GM23338 (cell line): Measurements from ENCODE around the gene TNS3. TPM values are rescaled to one million over a fixed set of nuclear protein-coding genes. Genes with fewer than 3 reads are reported as not detected.

Experiments used
- ATAC-seq: fragments of 200-7000 bp; cut with Tn5 transposase; 3 replicates; pipeline ENCODE4 v1.9.1; 2020
- DNase-seq: peaks from one replicate; pipeline ENCODE4 v3.0.0-alpha.2; 2015; ENCODE audit warnings: low spot score
- H2AFZ ChIP-seq: fragments of 200-600 bp; sonication (generic); 2 replicates; pipeline ENCODE4 v1.8.0; 2016; ENCODE audit warnings: antibody characterized with exemption, mild to moderate bottlenecking, moderate library complexity
- H3F3A ChIP-seq: fragments of 200-600 bp; sonication (generic); replicated peaks from 2 replicates; pipeline ENCODE4 v1.8.0; 2017; ENCODE audit warnings: antibody characterized with exemption, mixed run types, low read depth
- H3K27ac ChIP-seq: fragments of 200-600 bp; sonication (generic); 2 replicates; pipeline ENCODE4 v1.6.1; 2016; ENCODE audit warnings: low read depth
- H3K27me3 ChIP-seq: fragments of 200-600 bp; sonication (generic); 2 replicates; pipeline ENCODE4 v1.8.0; 2016; ENCODE audit warnings: mild to moderate bottlenecking, mixed run types, moderate library complexity; ENCODE audit not compliant: insufficient read depth
- H3K36me3 ChIP-seq: fragments of 200-600 bp; sonication (generic); 2 replicates; pipeline ENCODE4 v1.8.0; 2016; ENCODE audit warnings: mild to moderate bottlenecking; ENCODE audit not compliant: insufficient read depth
- H3K4me1 ChIP-seq: fragments of 200-600 bp; sonication (generic); 2 replicates; pipeline ENCODE4 v1.8.0; 2016; ENCODE audit warnings: mild to moderate bottlenecking, moderate library complexity; ENCODE audit not compliant: insufficient read depth
- H3K4me2 ChIP-seq: fragments of 200-600 bp; sonication (generic); 2 replicates; pipeline ENCODE4 v1.7.1; 2017; ENCODE audit warnings: mixed run types
- H3K4me3 ChIP-seq: fragments of 200-600 bp; sonication (generic); 2 replicates; pipeline ENCODE4 v1.6.1; 2016; ENCODE audit warnings: mixed run types
- H3K79me2 ChIP-seq: fragments of 200-600 bp; sonication (generic); replicated peaks from 2 replicates; pipeline ENCODE4 v1.8.0; 2017; ENCODE audit warnings: mild to moderate bottlenecking; ENCODE audit not compliant: insufficient read depth
- H3K9me2 ChIP-seq: fragments of 200-600 bp; sonication (generic); 2 replicates; pipeline ENCODE4 v1.8.0; 2017; ENCODE audit not compliant: insufficient read depth
- H4K20me1 ChIP-seq: fragments of 200-600 bp; sonication (generic); replicated peaks from 2 replicates; pipeline ENCODE4 v1.8.0; 2017; ENCODE audit warnings: mild to moderate bottlenecking; ENCODE audit not compliant: insufficient read depth
- H3K27ac Mint-ChIP-seq: 2 replicates; pipeline ENCODE4 v1.8.0; 2020; ENCODE audit warnings: inconsistent platforms, mild to moderate bottlenecking, moderate library complexity, mixed read lengths
- H3K27me3 Mint-ChIP-seq: 3 replicates; pipeline ENCODE4 v1.8.0; 2022; ENCODE audit warnings: low read depth, mild to moderate bottlenecking, moderate library complexity, mixed read lengths, inconsistent platforms; ENCODE audit not compliant: insufficient read depth, poor library complexity
- H3K36me3 Mint-ChIP-seq: 3 replicates; pipeline ENCODE4 v1.8.0; 2021; ENCODE audit warnings: low read depth, mild to moderate bottlenecking, inconsistent platforms, moderate library complexity, mixed read lengths
- H3K4me1 Mint-ChIP-seq: 3 replicates; pipeline ENCODE4 v1.8.0; 2020; ENCODE audit warnings: mild to moderate bottlenecking, inconsistent platforms, mixed read lengths
- H3K4me3 Mint-ChIP-seq: 3 replicates; pipeline ENCODE4 v1.8.0; 2021; ENCODE audit warnings: moderate library complexity, mild to moderate bottlenecking, inconsistent platforms, mixed read lengths
- H3K9me3 Mint-ChIP-seq: 3 replicates; pipeline ENCODE4 v1.8.0; 2020; ENCODE audit warnings: moderate library complexity, mild to moderate bottlenecking, inconsistent platforms, mixed read lengths
- CREB1 ChIP-seq: fragments of 250-450 bp; sonication (Bioruptor Pico); IDR thresholded peaks from 2 replicates; pipeline ENCODE4 v1.5.0; 2020; ENCODE audit warnings: low read depth, mild to moderate bottlenecking, moderate library complexity
- ETS1 ChIP-seq: IDR thresholded peaks from 2 replicates; pipeline ENCODE4 v1.6.1; 2016; ENCODE audit warnings: antibody characterized with exemption
- EZH2 ChIP-seq: fragments of 200-600 bp; sonication (generic); IDR thresholded peaks from one replicate; pipeline ENCODE4 v1.8.0; 2017; ENCODE audit warnings: antibody characterized with exemption, mild to moderate bottlenecking, low read depth; ENCODE audit not compliant: unreplicated experiment
- EZH2phosphoT487 ChIP-seq: fragments of 200-600 bp; sonication (generic); IDR thresholded peaks from one replicate; pipeline ENCODE4 v1.8.1; 2018; ENCODE audit warnings: antibody characterized with exemption; ENCODE audit not compliant: unreplicated experiment
- JUNB ChIP-seq: IDR thresholded peaks from one replicate; pipeline ENCODE4 v1.6.1; 2016; ENCODE audit warnings: antibody characterized with exemption; ENCODE audit not compliant: unreplicated experiment
- NANOG ChIP-seq: IDR thresholded peaks from 2 replicates; pipeline ENCODE4 v1.6.1; 2016; ENCODE audit warnings: antibody characterized with exemption, borderline replicate concordance
- POLR2AphosphoS5 ChIP-seq: IDR thresholded peaks from 2 replicates; pipeline ENCODE4 v1.6.1; 2016; ENCODE audit warnings: antibody characterized with exemption, low read depth
- STAT1 ChIP-seq: IDR thresholded peaks from one replicate; pipeline ENCODE4 v1.6.1; 2016; ENCODE audit warnings: antibody characterized with exemption; ENCODE audit not compliant: unreplicated experiment
- ZNF114 ChIP-seq: fragments of 250-450 bp; sonication (Bioruptor Pico); IDR thresholded peaks from 2 replicates; pipeline ENCODE4 v1.5.0; 2020; ENCODE audit warnings: mild to moderate bottlenecking, moderate library complexity
- ZNF331 ChIP-seq: fragments of 250-450 bp; sonication (Bioruptor Pico); IDR thresholded peaks from 2 replicates; pipeline ENCODE4 v1.5.0; 2020; ENCODE audit warnings: low read depth, mild to moderate bottlenecking, moderate library complexity
- polyA plus RNA-seq: library from polyadenylated mRNA; unstranded; fragments of >200 nt; fragmentation: Nextera tagmentation; extraction: Ambion mirVana; gene quantifications from 2 replicates; pipeline ENCODE4 v1.2.1, GENCODE V29; 2016
- total RNA-seq: library from RNA; depleted of rRNA; stranded (reverse); fragments of >200 nt; shearing (Covaris generic); gene quantifications from 2 replicates; pipeline ENCODE4 v1.2.3, GENCODE V29; 2014
- TF ChIP-seq, protein P1 (sequence below), 2 experiments: fragments of 200-600 bp in 1 of 2; sonication (generic) in 1 of 2; conservative IDR thresholded peaks; 2 replicates each; pipeline versions ENCODE4 v1.5.1 to v1.6.1; 2016 to 2017; ENCODE audit warnings: antibody characterized with exemption in 2 of 2, low read depth in 2 of 2, mild to moderate bottlenecking in 2 of 2, moderate library complexity in 1 of 2
- TF ChIP-seq, protein P2 (sequence below): fragments of 250-450 bp; sonication (Bioruptor Pico); IDR thresholded peaks from 2 replicates; pipeline ENCODE4 v1.5.0; 2020; ENCODE audit warnings: mild to moderate bottlenecking, moderate library complexity
- TF ChIP-seq, protein P3 (sequence below): IDR thresholded peaks from one replicate; pipeline ENCODE4 v1.6.1; 2018; ENCODE audit warnings: antibody characterized with exemption; ENCODE audit not compliant: unreplicated experiment

The TNS3 gene
- total and polyA plus RNA-seq, 2 experiments from 2014 or later = 6.2 to 28.7 TPM

- no peak for TF ChIP-seq ZNF331 (CRISPR knock-in tag)
These were observed 279.4 kb downstream of the TNS3 start (continued) for GRCh38 chr7:47302560-47302959.

- H2AFZ ChIP-seq = no peak overlapping the region
- TF ChIP-seq, protein P1, sequence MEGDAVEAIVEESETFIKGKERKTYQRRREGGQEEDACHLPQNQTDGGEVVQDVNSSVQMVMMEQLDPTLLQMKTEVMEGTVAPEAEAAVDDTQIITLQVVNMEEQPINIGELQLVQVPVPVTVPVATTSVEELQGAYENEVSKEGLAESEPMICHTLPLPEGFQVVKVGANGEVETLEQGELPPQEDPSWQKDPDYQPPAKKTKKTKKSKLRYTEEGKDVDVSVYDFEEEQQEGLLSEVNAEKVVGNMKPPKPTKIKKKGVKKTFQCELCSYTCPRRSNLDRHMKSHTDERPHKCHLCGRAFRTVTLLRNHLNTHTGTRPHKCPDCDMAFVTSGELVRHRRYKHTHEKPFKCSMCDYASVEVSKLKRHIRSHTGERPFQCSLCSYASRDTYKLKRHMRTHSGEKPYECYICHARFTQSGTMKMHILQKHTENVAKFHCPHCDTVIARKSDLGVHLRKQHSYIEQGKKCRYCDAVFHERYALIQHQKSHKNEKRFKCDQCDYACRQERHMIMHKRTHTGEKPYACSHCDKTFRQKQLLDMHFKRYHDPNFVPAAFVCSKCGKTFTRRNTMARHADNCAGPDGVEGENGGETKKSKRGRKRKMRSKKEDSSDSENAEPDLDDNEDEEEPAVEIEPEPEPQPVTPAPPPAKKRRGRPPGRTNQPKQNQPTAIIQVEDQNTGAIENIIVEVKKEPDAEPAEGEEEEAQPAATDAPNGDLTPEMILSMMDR (conservative IDR thresholded peaks at IDR 0.05; ENCODE audit: low read depth in 2 of 2) = no peak
- TF ChIP-seq NANOG (no peak), CREB1 (CRISPR knock-in tag) (no peak), ZNF331 (CRISPR knock-in tag) (no peak), ETS1 (no peak), POLR2AphosphoS5 (no peak), EZH2phosphoT487 (no peak), ZNF114 (no peak), STAT1 (no peak), JUNB (no peak), EZH2 (no peak)
- TF ChIP-seq, protein P2, sequence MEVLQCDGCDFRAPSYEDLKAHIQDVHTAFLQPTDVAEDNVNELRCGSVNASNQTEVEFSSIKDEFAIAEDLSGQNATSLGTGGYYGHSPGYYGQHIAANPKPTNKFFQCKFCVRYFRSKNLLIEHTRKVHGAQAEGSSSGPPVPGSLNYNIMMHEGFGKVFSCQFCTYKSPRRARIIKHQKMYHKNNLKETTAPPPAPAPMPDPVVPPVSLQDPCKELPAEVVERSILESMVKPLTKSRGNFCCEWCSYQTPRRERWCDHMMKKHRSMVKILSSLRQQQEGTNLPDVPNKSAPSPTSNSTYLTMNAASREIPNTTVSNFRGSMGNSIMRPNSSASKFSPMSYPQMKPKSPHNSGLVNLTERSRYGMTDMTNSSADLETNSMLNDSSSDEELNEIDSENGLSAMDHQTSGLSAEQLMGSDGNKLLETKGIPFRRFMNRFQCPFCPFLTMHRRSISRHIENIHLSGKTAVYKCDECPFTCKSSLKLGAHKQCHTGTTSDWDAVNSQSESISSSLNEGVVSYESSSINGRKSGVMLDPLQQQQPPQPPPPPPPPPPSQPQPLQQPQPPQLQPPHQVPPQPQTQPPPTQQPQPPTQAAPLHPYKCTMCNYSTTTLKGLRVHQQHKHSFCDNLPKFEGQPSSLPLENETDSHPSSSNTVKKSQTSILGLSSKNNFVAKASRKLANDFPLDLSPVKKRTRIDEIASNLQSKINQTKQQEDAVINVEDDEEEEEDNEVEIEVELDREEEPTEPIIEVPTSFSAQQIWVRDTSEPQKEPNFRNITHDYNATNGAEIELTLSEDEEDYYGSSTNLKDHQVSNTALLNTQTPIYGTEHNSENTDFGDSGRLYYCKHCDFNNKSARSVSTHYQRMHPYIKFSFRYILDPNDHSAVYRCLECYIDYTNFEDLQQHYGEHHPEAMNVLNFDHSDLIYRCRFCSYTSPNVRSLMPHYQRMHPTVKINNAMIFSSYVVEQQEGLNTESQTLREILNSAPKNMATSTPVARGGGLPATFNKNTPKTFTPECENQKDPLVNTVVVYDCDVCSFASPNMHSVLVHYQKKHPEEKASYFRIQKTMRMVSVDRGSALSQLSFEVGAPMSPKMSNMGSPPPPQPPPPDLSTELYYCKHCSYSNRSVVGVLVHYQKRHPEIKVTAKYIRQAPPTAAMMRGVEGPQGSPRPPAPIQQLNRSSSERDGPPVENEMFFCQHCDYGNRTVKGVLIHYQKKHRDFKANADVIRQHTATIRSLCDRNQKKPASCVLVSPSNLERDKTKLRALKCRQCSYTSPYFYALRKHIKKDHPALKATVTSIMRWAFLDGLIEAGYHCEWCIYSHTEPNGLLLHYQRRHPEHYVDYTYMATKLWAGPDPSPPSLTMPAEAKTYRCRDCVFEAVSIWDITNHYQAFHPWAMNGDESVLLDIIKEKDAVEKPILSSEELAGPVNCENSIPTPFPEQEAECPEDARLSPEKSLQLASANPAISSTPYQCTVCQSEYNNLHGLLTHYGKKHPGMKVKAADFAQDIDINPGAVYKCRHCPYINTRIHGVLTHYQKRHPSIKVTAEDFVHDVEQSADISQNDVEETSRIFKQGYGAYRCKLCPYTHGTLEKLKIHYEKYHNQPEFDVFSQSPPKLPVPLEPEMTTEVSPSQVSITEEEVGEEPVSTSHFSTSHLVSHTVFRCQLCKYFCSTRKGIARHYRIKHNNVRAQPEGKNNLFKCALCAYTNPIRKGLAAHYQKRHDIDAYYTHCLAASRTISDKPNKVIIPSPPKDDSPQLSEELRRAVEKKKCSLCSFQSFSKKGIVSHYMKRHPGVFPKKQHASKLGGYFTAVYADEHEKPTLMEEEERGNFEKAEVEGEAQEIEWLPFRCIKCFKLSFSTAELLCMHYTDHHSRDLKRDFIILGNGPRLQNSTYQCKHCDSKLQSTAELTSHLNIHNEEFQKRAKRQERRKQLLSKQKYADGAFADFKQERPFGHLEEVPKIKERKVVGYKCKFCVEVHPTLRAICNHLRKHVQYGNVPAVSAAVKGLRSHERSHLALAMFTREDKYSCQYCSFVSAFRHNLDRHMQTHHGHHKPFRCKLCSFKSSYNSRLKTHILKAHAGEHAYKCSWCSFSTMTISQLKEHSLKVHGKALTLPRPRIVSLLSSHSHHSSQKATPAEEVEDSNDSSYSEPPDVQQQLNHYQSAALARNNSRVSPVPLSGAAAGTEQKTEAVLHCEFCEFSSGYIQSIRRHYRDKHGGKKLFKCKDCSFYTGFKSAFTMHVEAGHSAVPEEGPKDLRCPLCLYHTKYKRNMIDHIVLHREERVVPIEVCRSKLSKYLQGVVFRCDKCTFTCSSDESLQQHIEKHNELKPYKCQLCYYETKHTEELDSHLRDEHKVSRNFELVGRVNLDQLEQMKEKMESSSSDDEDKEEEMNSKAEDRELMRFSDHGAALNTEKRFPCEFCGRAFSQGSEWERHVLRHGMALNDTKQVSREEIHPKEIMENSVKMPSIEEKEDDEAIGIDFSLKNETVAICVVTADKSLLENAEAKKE = no peak
- TF ChIP-seq, protein P3, sequence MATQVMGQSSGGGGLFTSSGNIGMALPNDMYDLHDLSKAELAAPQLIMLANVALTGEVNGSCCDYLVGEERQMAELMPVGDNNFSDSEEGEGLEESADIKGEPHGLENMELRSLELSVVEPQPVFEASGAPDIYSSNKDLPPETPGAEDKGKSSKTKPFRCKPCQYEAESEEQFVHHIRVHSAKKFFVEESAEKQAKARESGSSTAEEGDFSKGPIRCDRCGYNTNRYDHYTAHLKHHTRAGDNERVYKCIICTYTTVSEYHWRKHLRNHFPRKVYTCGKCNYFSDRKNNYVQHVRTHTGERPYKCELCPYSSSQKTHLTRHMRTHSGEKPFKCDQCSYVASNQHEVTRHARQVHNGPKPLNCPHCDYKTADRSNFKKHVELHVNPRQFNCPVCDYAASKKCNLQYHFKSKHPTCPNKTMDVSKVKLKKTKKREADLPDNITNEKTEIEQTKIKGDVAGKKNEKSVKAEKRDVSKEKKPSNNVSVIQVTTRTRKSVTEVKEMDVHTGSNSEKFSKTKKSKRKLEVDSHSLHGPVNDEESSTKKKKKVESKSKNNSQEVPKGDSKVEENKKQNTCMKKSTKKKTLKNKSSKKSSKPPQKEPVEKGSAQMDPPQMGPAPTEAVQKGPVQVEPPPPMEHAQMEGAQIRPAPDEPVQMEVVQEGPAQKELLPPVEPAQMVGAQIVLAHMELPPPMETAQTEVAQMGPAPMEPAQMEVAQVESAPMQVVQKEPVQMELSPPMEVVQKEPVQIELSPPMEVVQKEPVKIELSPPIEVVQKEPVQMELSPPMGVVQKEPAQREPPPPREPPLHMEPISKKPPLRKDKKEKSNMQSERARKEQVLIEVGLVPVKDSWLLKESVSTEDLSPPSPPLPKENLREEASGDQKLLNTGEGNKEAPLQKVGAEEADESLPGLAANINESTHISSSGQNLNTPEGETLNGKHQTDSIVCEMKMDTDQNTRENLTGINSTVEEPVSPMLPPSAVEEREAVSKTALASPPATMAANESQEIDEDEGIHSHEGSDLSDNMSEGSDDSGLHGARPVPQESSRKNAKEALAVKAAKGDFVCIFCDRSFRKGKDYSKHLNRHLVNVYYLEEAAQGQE = no peak
- no peak overlapping the region for H3K4me3 Mint-ChIP-seq
- H3K4me3 ChIP-seq = no peak overlapping the region
- peaks cover 7% of the 10 kb centered on the region for H3K4me1 Mint-ChIP-seq
- no peaks in the 10 kb centered on the region for H3K4me1 ChIP-seq
- no peaks in the 10 kb centered on the region for H3K9me3 Mint-ChIP-seq
- no peaks in the 10 kb centered on the region for H3K9me2 ChIP-seq
- DNase-seq (no peak), ATAC-seq (no peak)
- H3F3A ChIP-seq = no peaks in the 10 kb centered on the region
- no peak overlapping the region for H3K27ac ChIP-seq
- no peaks in the 10 kb centered on the region for H3K27me3 ChIP-seq
- H3K36me3 ChIP-seq = no peaks in the 10 kb centered on the region
- H3K4me2 ChIP-seq = no peak overlapping the region
- no peak overlapping the region; the same call in 1 of the 2 replicates for H3K27ac Mint-ChIP-seq
- H3K27me3 Mint-ChIP-seq = peaks cover 5% of the 10 kb centered on the region
- H3K79me2 ChIP-seq = no peaks in the 10 kb centered on the region
- H4K20me1 ChIP-seq = no peaks in the 10 kb centered on the region; the same call in none of the 2 replicates
- H3K36me3 Mint-ChIP-seq = no peaks in the 10 kb centered on the region; the same call in 2 of the 3 replicates
These were observed 280.1 kb downstream of the TNS3 start for GRCh38 chr7:47301657-47302295.
